HG02840 (cell line): ENCODE data around the gene GLUD2.

Experiments
- ATAC-seq: cut with Tn5 transposase; IDR thresholded peaks from one replicate; pipeline ENCODE4 v1.9.1; 2021; ENCODE audit warnings: mild to moderate bottlenecking, moderate library complexity, moderate number of reproducible peaks; ENCODE audit not compliant: unreplicated experiment, low FRiP score

GLUD2 gene

DNA sequence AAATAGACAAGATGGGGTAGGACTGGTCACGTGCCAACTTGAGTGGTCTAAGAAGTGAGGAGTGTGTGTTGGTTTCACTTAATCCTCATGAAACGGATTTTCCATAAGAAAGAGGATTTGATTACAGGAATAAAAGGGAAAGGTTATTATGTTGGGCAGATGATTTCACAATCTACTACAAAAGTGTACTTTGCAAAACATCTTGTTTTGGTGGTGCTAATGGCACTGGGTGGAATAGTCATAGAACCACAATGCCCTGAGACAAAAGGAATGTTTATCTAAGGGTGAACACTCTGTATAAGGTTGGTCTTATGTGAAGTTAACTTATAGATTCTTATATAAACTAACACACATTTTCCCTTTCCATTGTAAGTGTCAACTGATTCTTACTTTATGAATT, 45.6 kb downstream of the GLUD2 start:
- ATAC-seq, result no peak
